Measurements from ENCODE around the gene PIK3R5.

GRCh38 chr17:8893621-8894201 lies 71.8 kb downstream of the PIK3R5 start:
- no peak for TF ChIP-seq CTCF (IDR thresholded peaks at IDR 0.05)
- TF ChIP-seq POLR2AphosphoS5 (IDR thresholded peaks at IDR 0.05) = no peak
- no peak for TF ChIP-seq EP300 (IDR thresholded peaks at IDR 0.05)
- no peak for TF ChIP-seq POLR2A (IDR thresholded peaks at IDR 0.05)
